Activated CD8-positive, alpha-beta T cell treated with anti-CD3 and anti-CD28 coated beads, Interleukin-2, amount 10 ng/mL, durations not matched to agents 7 days and 5 days (primary cell): ENCODE data around the gene CLRN3. TPM values are rescaled to one million over a fixed set of nuclear protein-coding genes. Genes with fewer than 3 reads are reported as not detected.

ENCODE experiments used
- ATAC-seq: fragments of 150-1000 bp; cut with Tn5 transposase; one replicate; pipeline ENCODE4 v1.10.0; 2021; ENCODE audit warnings: moderate library complexity
- CTCF ChIA-PET: fragments of 350-600 bp; sonication (Branson Sonifier 250); formaldehyde crosslinking; loops from one replicate; lab custom pipeline; 2021; ENCODE audit warnings: antibody characterized with exemption; lab: Charles Lee
- POLR2A ChIA-PET: fragments of 350-600 bp; sonication (Branson Sonifier 250); formaldehyde crosslinking; loops from one replicate; lab custom pipeline; 2021; ENCODE audit warnings: antibody characterized with exemption; lab: Charles Lee
- DNase-seq: peaks from one replicate; pipeline ENCODE4 v3.0.0-alpha.2; 2020
- H3K27ac Mint-ChIP-seq: one replicate; pipeline ENCODE4 v1.8.0; 2021; ENCODE audit warnings: mild to moderate bottlenecking, mixed read lengths
- H3K27me3 Mint-ChIP-seq: one replicate; pipeline ENCODE4 v1.8.0; 2021; ENCODE audit warnings: low read depth, mixed read lengths
- H3K36me3 Mint-ChIP-seq: one replicate; pipeline ENCODE4 v1.8.0; 2021; ENCODE audit warnings: low read depth, mixed read lengths
- H3K4me1 Mint-ChIP-seq: one replicate; pipeline ENCODE4 v1.8.0; 2021; ENCODE audit warnings: low read depth, mixed read lengths
- H3K4me3 Mint-ChIP-seq: one replicate; pipeline ENCODE4 v1.8.0; 2021; ENCODE audit warnings: mild to moderate bottlenecking, mixed read lengths
- H3K9me3 Mint-ChIP-seq: one replicate; pipeline ENCODE4 v1.8.0; 2022; ENCODE audit warnings: mixed read lengths; ENCODE audit not compliant: insufficient read depth
- total RNA-seq, 2 experiments: library from RNA; stranded (reverse); gene quantifications; one replicate each; pipeline ENCODE4 v1.2.3, GENCODE V29; 2021

Gene CLRN3, protein sequence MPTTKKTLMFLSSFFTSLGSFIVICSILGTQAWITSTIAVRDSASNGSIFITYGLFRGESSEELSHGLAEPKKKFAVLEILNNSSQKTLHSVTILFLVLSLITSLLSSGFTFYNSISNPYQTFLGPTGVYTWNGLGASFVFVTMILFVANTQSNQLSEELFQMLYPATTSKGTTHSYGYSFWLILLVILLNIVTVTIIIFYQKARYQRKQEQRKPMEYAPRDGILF
- not detected for total RNA-seq

GRCh38 chr10:127892743-127893142 lies at the start of gene CLRN3:
TSS of gene CLRN3 (minus strand) at chr10:127892941. CDS start at chr10:127892784, 157 bp downstream.
- CTCF ChIA-PET: interaction anchor here (1.8 kb wide), 1 partner anchor 14 kb away, joined by 8 read pairs; the partner anchor contains the start of gene PTPRE

GRCh38 chr10:127940866-127941640 lies 48.3 kb upstream of the CLRN3 start:
- DNase-seq (no peak), ATAC-seq (no peak)
- Mint-ChIP-seq H3K27me3 (peaks cover 2% of the 10 kb centered on the region), H3K4me3 (no peak overlapping the region), H3K4me1 (no peaks in the 10 kb centered on the region), H3K27ac (no peak overlapping the region), H3K36me3 (no peaks in the 10 kb centered on the region), H3K9me3 (no peaks in the 10 kb centered on the region)
- ChIA-PET POLR2A (interaction anchor here (0.7 kb wide), 1 partner anchor 11 kb away, joined by 3 read pairs; no protein-coding TSS in a partner anchor), CTCF (no interaction called here)

More at GRCh38 chr10:127892743-127893142, at the start of gene CLRN3:
- POLR2A ChIA-PET: no interaction called here
- DNase-seq (no peak), ATAC-seq (no peak)
- Mint-ChIP-seq H3K9me3 (no peaks in the 10 kb centered on the region), H3K27me3 (peaks cover 19% of the 10 kb centered on the region), H3K36me3 (no peaks in the 10 kb centered on the region), H3K4me1 (peaks cover 3% of the 10 kb centered on the region), H3K27ac (no peak within 1 kb of the TSS), H3K4me3 (no peak within 1 kb of the TSS)

- H3K9me3 Mint-ChIP-seq: no peaks in the 10 kb centered on the region
- CTCF ChIA-PET: no interaction called here
These were observed 47.1 kb upstream of the CLRN3 start for GRCh38 chr10:127939786-127940330.

GRCh38 chr10:127937915-127938463 lies 45.2 kb upstream of the CLRN3 start:
- ChIA-PET CTCF (no interaction called here), POLR2A (no interaction called here)
- ATAC-seq (no peak), DNase-seq (no peak)
- Mint-ChIP-seq H3K36me3 (no peaks in the 10 kb centered on the region), H3K4me1 (no peaks in the 10 kb centered on the region), H3K27me3 (peaks cover 2% of the 10 kb centered on the region), H3K27ac (no peak overlapping the region), H3K4me3 (no peak overlapping the region), H3K9me3 (no peaks in the 10 kb centered on the region)

More at GRCh38 chr10:127939786-127940330, 47.1 kb upstream of the CLRN3 start:
- H3K4me1 Mint-ChIP-seq: no peaks in the 10 kb centered on the region
- no peak overlapping the region for H3K4me3 Mint-ChIP-seq
- POLR2A ChIA-PET: no interaction called here
- no peak for DNase-seq
- H3K27ac Mint-ChIP-seq: no peak overlapping the region
- no peak for ATAC-seq
- no peaks in the 10 kb centered on the region for H3K36me3 Mint-ChIP-seq
- peaks cover 2% of the 10 kb centered on the region for H3K27me3 Mint-ChIP-seq

- Mint-ChIP-seq H3K9me3 (no peaks in the 10 kb centered on the region), H3K4me3 (no peak overlapping the region), H3K4me1 (no peaks in the 10 kb centered on the region), H3K27me3 (peaks cover 2% of the 10 kb centered on the region), H3K27ac (no peak overlapping the region), H3K36me3 (no peaks in the 10 kb centered on the region)
- ATAC-seq (no peak), DNase-seq (no peak)
- ChIA-PET CTCF (no interaction called here), POLR2A (no interaction called here)
These were observed 44.3 kb upstream of the CLRN3 start for GRCh38 chr10:127937069-127937468.

GRCh38 chr10:127935071-127935561 lies 42.4 kb upstream of the CLRN3 start:
- no peak for DNase-seq

GRCh38 chr10:127934383-127934782 lies 41.6 kb upstream of the CLRN3 start:
- ATAC-seq (no peak), DNase-seq (no peak)
- ChIA-PET POLR2A (no interaction called here), CTCF (no interaction called here)
- peaks cover 4% of the 10 kb centered on the region for H3K27me3 Mint-ChIP-seq
- no peaks in the 10 kb centered on the region for H3K36me3 Mint-ChIP-seq
- H3K9me3 Mint-ChIP-seq: no peaks in the 10 kb centered on the region
- no peak overlapping the region for H3K27ac Mint-ChIP-seq
- no peak overlapping the region for H3K4me3 Mint-ChIP-seq
- H3K4me1 Mint-ChIP-seq: no peaks in the 10 kb centered on the region

More at GRCh38 chr10:127935071-127935561, 42.4 kb upstream of the CLRN3 start:
- Mint-ChIP-seq H3K9me3 (no peaks in the 10 kb centered on the region), H3K4me3 (no peak overlapping the region), H3K27me3 (peaks cover 4% of the 10 kb centered on the region), H3K4me1 (no peaks in the 10 kb centered on the region), H3K27ac (no peak overlapping the region), H3K36me3 (no peaks in the 10 kb centered on the region)
- POLR2A ChIA-PET: no interaction called here
- CTCF ChIA-PET: no interaction called here
- ATAC-seq: no peak

DNA sequence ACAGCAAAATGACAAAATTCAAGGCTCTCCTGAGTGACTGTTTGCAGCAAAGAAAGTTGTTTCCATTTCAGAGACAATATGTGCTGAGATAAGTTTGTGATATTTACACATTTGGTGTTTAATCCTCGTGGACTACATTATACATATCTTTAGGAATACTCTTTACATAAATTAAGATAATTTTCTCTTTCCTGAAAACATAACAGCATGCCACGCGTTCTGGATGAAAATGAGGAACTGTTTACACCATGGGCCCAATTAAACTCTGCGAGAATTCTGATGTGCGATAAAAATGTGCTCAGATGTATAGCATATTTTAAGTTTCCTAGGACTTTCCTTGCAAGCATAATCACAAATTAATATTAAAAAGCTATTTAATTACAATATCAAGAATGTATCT lies 40.5 kb upstream of the CLRN3 start:
- DNase-seq (no peak), ATAC-seq (no peak)
- Mint-ChIP-seq H3K4me1 (no peaks in the 10 kb centered on the region), H3K36me3 (no peaks in the 10 kb centered on the region), H3K9me3 (no peaks in the 10 kb centered on the region), H3K27me3 (peaks cover 3% of the 10 kb centered on the region), H3K27ac (no peak overlapping the region), H3K4me3 (no peak overlapping the region)
- POLR2A ChIA-PET: no interaction called here
- CTCF ChIA-PET: no interaction called here

DNA sequence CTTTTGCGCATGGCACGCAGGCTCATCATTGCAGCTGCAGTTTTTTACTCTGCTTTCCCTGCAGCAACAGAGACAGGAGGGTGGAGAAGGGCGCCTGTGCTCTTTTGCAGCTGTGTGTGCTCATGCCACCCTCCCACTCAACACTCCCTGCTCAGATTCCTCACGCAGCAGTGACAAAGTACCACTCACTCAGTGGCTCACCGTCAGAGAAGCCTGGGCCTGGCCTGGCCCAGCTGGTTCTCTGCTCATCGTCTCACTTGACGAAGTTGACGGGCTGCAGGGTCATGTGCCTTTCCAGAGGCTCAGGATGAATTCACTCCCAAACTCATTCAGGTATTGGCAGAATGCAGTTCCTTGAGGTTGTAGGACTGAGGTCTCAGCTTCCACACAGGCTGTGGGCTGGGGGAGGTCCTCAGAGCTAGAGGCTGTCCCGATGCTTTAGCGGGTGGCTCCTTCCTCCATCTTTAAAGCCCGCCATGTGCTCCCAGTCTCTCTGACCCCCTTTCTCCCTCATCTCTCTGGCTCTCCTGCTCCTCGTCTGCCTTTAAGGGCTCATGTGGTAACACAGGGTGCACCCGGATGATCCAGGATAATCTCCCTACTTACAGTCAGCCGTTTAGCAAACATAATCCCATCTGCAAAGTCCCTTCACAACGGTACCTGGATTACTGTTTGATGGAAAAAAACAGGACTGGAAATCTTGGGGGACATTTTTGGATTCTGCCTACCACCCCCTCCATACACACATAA lies 40.0 kb upstream of the CLRN3 start:
- no peak for DNase-seq
- POLR2A ChIA-PET: no interaction called here

DNA sequence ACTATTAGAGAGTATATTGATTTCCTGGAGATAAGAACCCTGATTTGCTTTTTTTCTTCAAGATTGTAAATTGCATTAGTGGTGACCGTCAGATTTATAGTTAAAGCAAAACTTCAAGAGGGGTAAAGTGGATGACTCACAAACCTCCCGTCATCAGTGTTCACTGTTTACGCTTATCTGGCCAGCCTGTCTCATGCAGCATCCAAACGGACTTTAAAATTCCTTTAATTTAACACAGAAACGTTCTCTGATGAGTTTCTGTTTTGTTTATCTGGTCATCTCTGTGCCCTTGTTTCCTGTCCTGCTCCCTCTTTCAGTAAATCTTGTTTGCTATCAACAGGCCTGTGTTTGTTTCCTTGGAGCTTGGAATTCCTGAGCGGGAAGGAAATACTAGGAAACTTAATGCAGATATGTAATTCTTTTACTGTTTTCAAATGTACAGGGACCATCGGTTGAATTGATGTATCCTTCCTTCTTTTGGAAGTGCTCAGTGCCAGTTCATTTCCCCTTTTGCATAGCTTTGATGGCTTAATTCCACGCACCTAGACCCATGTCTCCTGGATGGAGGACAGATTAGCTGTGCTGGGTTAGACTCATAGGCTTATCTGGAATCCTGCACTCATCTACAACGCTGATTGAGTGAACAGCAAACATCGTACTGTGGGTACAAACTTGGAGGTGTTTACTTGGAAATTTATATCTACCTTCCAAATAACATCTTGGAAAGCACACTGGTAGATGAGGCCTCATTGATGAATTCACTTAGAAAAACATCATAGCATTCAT lies 35.5 kb upstream of the CLRN3 start:
- DNase-seq (no peak), ATAC-seq (no peak)
- POLR2A ChIA-PET: no interaction called here
- no peaks in the 10 kb centered on the region for H3K9me3 Mint-ChIP-seq
- no peak overlapping the region for H3K4me3 Mint-ChIP-seq
- H3K27ac Mint-ChIP-seq: no peak overlapping the region
- CTCF ChIA-PET: interaction anchor here (0.7 kb wide), 1 partner anchor 131 kb away, joined by 3 read pairs; no protein-coding TSS in a partner anchor
- H3K36me3 Mint-ChIP-seq: no peaks in the 10 kb centered on the region
- peaks cover 8% of the 10 kb centered on the region for H3K4me1 Mint-ChIP-seq
- H3K27me3 Mint-ChIP-seq: peaks cover 2% of the 10 kb centered on the region

More for the DNA sequence above, 40.0 kb upstream of the CLRN3 start:
- no peak overlapping the region for H3K27ac Mint-ChIP-seq
- no peaks in the 10 kb centered on the region for H3K36me3 Mint-ChIP-seq
- H3K27me3 Mint-ChIP-seq: peaks cover 2% of the 10 kb centered on the region
- ATAC-seq: no peak
- no peaks in the 10 kb centered on the region for H3K9me3 Mint-ChIP-seq
- CTCF ChIA-PET: no interaction called here
- H3K4me3 Mint-ChIP-seq: no peak overlapping the region
- no peaks in the 10 kb centered on the region for H3K4me1 Mint-ChIP-seq

- no peaks in the 10 kb centered on the region for H3K36me3 Mint-ChIP-seq
- POLR2A ChIA-PET: no interaction called here
These were observed 33.7 kb upstream of the CLRN3 start for GRCh38 chr10:127926455-127926854.

More at GRCh38 chr10:127926455-127926854, 33.7 kb upstream of the CLRN3 start:
- H3K4me3 Mint-ChIP-seq: no peak overlapping the region
- ATAC-seq (no peak), DNase-seq (no peak)
- CTCF ChIA-PET: interaction anchor here (1.6 kb wide), 2 partner anchors 85 to 143 kb away, joined by 3 to 4 read pairs; no protein-coding TSS in a partner anchor
- peaks cover 8% of the 10 kb centered on the region for H3K4me1 Mint-ChIP-seq
- no peak overlapping the region for H3K27ac Mint-ChIP-seq
- no peaks in the 10 kb centered on the region for H3K9me3 Mint-ChIP-seq
- peaks cover 2% of the 10 kb centered on the region for H3K27me3 Mint-ChIP-seq
